Stimulated activated CD8-positive, alpha-beta memory T cell treated with anti-CD3 and anti-CD28 coated beads, Interleukin-12 subunit alpha, Interleukin-12 subunit beta, amount 100 ng/mL, for 4 hours (primary cell): ENCODE results near the gene NSMF.
A peak's percentile ranks its signal among the peaks of the same experiment; 100 is the strongest.
"Not testable (repeated sequence)": the region's sequence is repeated elsewhere in the genome, so short reads cannot be mapped to it uniquely, and the experiment has no call there.

ENCODE experiments used
- DNase-seq: peaks from one replicate; pipeline ENCODE4 v3.0.0-alpha.2; 2020; ENCODE audit warnings: low read depth

Gene NSMF

GRCh38 chr9:137475666-137476065 is 16.5 kb upstream of the NSMF start:
- DNase-seq: no peak

DNA sequence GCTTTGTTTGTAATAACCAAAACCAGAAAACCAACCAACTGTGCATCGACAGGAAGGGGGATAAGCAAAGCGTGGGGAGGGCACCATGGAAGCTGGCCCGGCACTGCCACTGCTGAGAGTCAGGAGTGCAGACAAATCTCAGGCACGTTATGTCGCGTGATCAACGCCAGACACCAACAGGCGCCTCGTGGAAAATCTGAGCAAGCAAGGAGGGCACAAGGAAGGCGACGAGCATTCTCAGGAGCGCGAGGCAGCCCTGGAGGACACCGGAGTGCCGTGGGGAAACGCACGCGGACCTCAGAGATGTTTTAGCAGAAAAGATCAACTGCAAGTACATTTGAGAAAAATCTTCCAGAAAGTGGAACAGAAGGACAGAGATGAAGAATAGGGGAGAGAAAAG is 15.1 kb upstream of the NSMF start:
- DNase-seq: no peak

GRCh38 chr9:137470785-137471184 is 11.7 kb upstream of the NSMF start:
- DNase-seq: no peak

DNA sequence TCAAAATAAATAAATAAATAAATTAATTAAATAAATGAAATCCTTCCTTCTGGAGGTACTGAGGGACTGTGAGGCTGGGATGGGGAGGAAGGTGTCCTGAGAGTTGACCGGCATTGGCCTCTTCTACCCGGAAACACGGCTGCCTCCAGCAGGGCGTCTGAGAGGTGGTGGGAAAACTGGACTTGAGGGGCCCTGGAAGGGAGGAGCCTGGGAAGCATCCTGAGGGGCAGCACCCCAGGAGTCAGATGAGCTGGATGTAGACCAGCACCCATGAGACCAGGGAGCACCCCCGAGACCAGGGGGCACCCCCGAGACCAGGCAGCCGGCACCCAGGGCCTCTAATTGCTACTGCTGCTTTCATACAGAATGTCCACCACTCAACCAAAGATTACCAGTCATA is 8.8 kb upstream of the NSMF start:
- no peak for DNase-seq

- no peak for DNase-seq
Measured at GRCh38 chr9:137467161-137467581, 8.0 kb upstream of the NSMF start.

DNA sequence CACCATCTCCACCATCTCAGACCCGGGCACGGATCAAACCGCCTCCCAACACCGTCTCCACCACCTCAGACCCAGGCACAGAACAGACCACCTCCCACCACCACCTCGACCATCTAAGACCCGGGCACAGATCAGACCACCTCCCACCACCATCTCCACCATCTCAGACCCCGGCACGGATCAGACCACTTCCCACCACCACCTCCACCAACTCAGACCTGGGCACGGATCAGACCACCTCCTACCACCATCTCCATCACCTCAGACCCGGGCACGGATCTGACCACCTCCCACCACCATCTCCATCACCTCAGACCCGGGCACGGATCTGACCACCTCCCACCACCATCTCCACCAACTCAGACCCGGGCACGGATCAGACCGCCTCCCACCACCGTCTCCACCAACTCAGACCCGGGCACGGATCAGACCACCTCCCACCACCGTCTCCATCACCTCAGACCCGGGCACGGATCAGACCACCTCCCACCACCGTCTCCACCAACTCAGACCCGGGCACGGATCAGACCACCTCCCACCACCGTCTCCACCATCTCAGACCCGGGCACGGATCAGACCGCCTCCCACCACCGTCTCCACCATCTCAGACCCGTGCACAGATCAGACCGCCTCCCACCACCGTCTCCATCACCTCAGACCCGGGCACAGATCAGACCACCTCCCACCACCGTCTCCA is 7.4 kb upstream of the NSMF start:
- DNase-seq: not testable (repeated sequence)

DNA sequence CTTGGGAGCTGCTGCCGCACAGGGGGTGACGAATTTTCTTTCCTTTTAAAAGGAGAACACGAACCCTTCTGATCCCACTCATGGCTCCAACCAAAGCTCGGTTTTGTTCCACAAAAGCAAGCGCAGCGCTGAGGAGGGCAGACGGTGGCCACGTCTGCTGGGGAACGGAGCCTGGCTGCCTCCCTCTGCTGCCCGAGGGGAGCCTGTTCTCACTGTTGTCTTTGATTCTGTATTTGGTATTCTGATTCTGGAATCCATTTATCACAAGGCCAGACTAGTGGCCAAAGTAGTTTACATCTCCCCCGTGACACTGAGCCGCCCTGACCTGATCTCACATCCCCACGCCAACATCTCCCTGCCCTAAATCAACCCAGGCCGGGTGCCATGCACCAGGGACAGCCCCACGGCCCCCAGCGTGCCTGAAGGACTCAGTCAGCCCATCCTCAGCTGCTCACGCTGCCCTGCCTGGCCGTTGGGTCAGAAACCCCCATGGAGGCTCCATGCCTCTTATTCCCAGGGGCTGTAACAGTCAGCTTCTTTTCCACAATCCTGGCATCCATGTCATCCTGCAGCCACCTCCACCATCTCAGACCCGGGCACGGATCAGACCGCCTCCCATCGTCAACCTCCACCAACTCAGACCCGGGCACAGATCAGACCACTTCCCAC is 6.7 kb upstream of the NSMF start:
- no peak for DNase-seq

DNA sequence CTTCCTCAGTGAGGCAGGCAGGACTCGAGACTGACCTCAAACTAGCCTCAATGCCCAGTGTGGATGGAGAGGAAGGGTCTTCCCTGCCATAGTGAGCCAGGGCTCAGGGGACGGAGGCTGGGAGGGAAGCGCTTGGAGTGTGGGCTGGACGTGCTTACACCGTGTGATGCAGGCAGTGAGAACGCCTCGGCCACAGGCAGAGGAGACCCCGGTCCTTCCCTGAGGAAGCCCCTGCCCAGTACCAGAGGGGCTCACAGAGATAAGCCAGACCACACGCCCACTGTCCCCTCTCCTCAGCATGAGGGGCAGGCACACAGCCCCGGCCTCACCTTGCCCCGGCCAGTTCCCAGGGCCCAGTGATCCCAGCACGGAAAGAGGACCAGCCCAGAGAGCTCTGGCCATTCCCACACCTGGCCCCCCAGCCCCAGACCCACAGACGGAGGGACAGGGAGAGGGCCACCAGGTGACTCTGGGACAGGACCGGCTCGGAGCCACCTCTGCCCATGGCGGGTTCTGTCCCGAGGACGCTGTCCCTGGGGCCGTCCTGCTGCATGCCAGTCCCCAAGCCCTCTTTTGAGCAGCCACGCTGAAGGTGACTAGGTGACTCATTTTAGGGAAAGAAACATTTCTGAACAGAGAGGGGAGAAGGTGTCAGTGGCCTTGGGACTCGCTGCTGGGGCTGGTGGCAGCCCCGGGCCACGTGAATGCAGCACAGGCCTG is 6.0 kb upstream of the NSMF start:
- DNase-seq: no peak

GRCh38 chr9:137464291-137464999 is 5.3 kb upstream of the NSMF start:
- no peak for DNase-seq

DNA sequence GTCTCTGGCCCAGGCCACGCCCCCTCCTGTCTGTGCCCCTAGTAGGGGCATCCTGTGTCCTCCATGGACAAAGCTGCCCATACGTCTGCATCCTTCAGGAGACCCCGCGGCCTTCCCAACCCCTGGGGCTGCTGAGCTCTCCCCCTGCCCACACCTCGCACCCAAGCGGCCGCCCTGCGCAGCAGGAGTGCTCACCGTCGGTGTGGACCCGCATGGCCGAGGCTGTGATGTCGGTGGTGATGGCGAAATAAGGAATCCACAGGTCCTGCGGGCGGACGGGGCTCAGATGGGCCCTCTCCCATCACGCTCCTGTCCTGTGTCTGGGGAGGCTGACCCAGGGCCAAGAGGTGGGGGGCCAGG is 4.8 kb upstream of the NSMF start:
- DNase-seq: no peak

GRCh38 chr9:137462986-137463930 is 4.1 kb upstream of the NSMF start:
- DNase-seq: no peak

GRCh38 chr9:137462396-137462985 is 3.4 kb upstream of the NSMF start:
- DNase-seq: no peak

GRCh38 chr9:137461663-137462395 is 2.7 kb upstream of the NSMF start:
- peak; percentile 73 for DNase-seq

DNA sequence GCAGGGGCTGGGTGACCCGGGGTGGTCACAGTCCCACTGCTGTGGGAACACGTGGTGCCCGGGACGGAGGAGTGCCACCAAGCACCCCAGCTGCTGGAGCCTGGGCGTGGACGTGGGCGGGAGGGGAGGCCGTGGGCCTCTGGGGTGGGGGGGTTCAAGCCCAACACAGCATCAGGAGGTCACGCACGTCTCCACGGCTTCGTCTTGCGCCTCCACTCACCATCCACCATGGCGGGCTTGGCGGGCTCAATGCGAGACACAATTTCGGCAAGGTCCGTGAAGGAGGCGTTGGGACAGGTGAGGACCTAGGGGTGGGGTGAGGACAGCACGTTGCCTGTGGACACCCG is 2.2 kb upstream of the NSMF start:
- no peak for DNase-seq

GRCh38 chr9:137460363-137461315 is 1.5 kb upstream of the NSMF start:
- DNase-seq: no peak

- no peak for DNase-seq
Measured at GRCh38 chr9:137459601-137460362, 648 bp upstream of the NSMF start.

DNA sequence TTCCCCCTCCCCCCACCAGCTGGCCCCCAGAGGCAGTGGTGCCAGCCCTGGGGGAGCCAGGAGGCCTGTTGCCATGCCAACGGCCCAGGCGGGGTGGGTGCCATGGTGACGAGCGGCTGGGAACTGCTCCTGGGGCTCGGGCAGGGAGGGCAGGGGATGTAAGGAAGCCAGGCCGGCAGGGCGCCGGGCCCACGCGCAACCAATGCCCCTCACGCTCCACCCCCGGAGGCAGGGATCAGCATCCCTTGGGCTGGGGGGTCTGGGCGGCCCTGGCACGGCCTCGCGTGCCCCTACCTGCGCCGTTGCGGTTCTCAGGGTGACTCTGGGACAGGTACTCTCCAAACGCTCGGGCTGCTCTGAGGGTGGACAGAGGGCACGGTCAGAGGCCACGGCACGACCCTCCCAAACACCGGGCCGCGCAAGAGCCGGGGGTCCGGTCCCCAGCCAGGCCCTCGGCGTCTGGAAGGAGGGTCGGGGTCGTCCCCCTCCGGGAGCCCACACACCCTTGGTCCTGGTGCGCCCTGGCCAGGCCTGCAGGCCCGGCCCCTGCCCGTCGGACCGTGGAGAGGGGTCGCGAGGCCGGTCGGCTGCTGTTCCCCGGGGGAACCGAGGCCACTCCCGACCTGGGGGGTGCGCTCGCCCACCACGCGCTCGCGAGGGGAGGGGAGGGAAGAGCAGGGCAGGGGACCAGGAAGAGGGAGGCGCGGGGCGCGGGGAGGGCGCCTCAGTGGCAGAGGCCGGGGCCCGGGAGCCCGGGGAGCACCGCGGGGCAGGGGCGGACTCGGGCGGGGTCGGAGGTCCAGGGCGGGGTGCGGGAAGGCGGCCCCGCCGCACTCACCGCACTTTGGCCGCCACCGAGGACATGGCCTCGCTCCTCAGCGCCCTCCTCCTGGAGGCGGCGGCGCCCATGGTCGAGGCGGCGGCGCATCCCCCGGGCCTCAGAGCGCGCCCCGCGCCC is 661 bp downstream of the NSMF start:
- DNase-seq: no peak
